HCT116 (cell line): Measurements from ENCODE around the gene TELO2. TPM values are rescaled to one million over a fixed set of nuclear protein-coding genes. Genes with fewer than 3 reads are reported as not detected.

Experiments
- ATAC-seq: fragments of 200-7000 bp; cut with Tn5 transposase; 2 replicates; pipeline ENCODE4 v1.9.1; 2020; ENCODE audit warnings: mild to moderate bottlenecking, moderate library complexity
- BruUV-seq: library from RNA; stranded (reverse); fragments of 400-500 nt; replicated peaks from 2 replicates; lab custom pipeline; 2021; lab: Mats Ljungman, UMichigan
- CTCF ChIA-PET: fragments of 300-600 bp; sonication (Branson Sonifier 250); formaldehyde crosslinking; loops from one replicate; lab custom pipeline; 2021; ENCODE audit warnings: antibody characterized with exemption; lab: Charles Lee
- POLR2A ChIA-PET: fragments of 300-600, 350-600 bp; sonication (Branson Sonifier 250); formaldehyde crosslinking; loops from one replicate; lab custom pipeline; 2021; ENCODE audit warnings: antibody characterized with exemption; lab: Charles Lee
- RAD21 ChIA-PET, 2 experiments: fragments of 300-600 bp; sonication (Branson Sonifier 250); formaldehyde crosslinking; loops; one replicate each; lab custom pipeline; 2023; ENCODE audit warnings: low total read pairs in 2 of 2; ENCODE audit not compliant: uncharacterized antibody in 2 of 2, unreplicated experiment in 2 of 2, low non-redundant PET in 1 of 2; lab: Charles Lee
- DNase-seq: peaks from one replicate; pipeline ENCODE4 v3.0.0-alpha.2; 2010; ENCODE audit warnings: low read depth, low spot score
- H2AFZ ChIP-seq: fragments of 200-600 bp; shearing (Covaris generic), sonication (generic); 2 replicates; pipeline ENCODE4 v1.6.1; 2017; ENCODE audit warnings: low read depth, mixed run types, mixed read lengths, antibody characterized with exemption, low read length; ENCODE audit not compliant: poor library complexity, severe bottlenecking
- H3K27ac ChIP-seq: 2 replicates; pipeline ENCODE4 v1.5.1; 2012; ENCODE audit warnings: low read depth, low read length
- H3K27me3 ChIP-seq: fragments of 200-600 bp; sonication (generic); 2 replicates; pipeline ENCODE4 v1.6.1; 2016; ENCODE audit warnings: mixed run types, low read length, mixed read lengths; ENCODE audit not compliant: insufficient read depth
- H3K36me3 ChIP-seq, 2 experiments: fragments of 200-500 bp in 1 of 2; fragments of 200-600 bp in 1 of 2; sonication (Bioruptor generic) in 1 of 2; sonication (generic) in 1 of 2; 2 replicates each; pipeline versions ENCODE4 v1.5.1 to v1.6.1; 2014 to 2016; ENCODE audit warnings: low read length in 2 of 2, inconsistent platforms in 1 of 2, mixed read lengths in 1 of 2, mixed run types in 1 of 2; ENCODE audit not compliant: insufficient read depth in 2 of 2, control insufficient read depth in 1 of 2
- H3K4me1 ChIP-seq, 2 experiments: fragments of 200-600 bp in 1 of 2; sonication (generic) in 1 of 2; 2 replicates each; pipeline versions ENCODE4 v1.5.1 to v1.6.1; 2012 to 2017; ENCODE audit warnings: low read length in 2 of 2, inconsistent platforms in 1 of 2, mild to moderate bottlenecking in 1 of 2, mixed read lengths in 1 of 2, mixed run types in 1 of 2, moderate library complexity in 1 of 2; ENCODE audit not compliant: insufficient read depth in 2 of 2, control insufficient read depth in 1 of 2
- H3K4me2 ChIP-seq: fragments of 200-600 bp; sonication (generic); 2 replicates; pipeline ENCODE4 v1.6.1; 2017; ENCODE audit warnings: mixed run types, low read length, mixed read lengths
- H3K4me3 ChIP-seq, 2 experiments: fragments of 200-600 bp in 1 of 2; sonication (generic) in 1 of 2; replicated peaks in 1 of 2; 2 replicates each; pipeline ENCODE4 v1.5.1; 2011 to 2016; ENCODE audit warnings: low read length in 2 of 2, control low read depth in 1 of 2, low read depth in 1 of 2, mild to moderate bottlenecking in 1 of 2, mixed read lengths in 1 of 2, mixed run types in 1 of 2
- H3K79me2 ChIP-seq: fragments of 200-600 bp; sonication (generic); 2 replicates; pipeline ENCODE4 v1.6.1; 2017; ENCODE audit warnings: mild to moderate bottlenecking, mixed run types, low read length, moderate library complexity, mixed read lengths; ENCODE audit not compliant: insufficient read depth
- H3K9ac ChIP-seq: fragments of 200-600 bp; sonication (generic); 2 replicates; pipeline ENCODE4 v1.6.1; 2016; ENCODE audit warnings: low read length, mixed read lengths
- H3K9me2 ChIP-seq: fragments of 200-600 bp; sonication (generic), shearing (Covaris generic); 2 replicates; pipeline ENCODE4 v1.6.1; 2017; ENCODE audit warnings: mixed run types, mild to moderate bottlenecking, moderate library complexity; ENCODE audit not compliant: insufficient read depth
- H3K9me3 ChIP-seq, 2 experiments: fragments of 200-500 bp in 1 of 2; fragments of 200-600 bp in 1 of 2; sonication (Bioruptor generic) in 1 of 2; sonication (generic) in 1 of 2; 2 replicates each; pipeline ENCODE4 v1.6.1; 2014 to 2017; ENCODE audit warnings: low read length in 2 of 2, mixed read lengths in 2 of 2, inconsistent platforms in 1 of 2, low read depth in 1 of 2, mild to moderate bottlenecking in 1 of 2, mixed run types in 1 of 2, moderate library complexity in 1 of 2; ENCODE audit not compliant: control insufficient read depth in 1 of 2, insufficient read depth in 1 of 2
- H4K20me1 ChIP-seq: fragments of 200-600 bp; sonication (generic), shearing (Covaris generic); 2 replicates; pipeline ENCODE4 v1.6.1; 2017; ENCODE audit warnings: mixed run types, mild to moderate bottlenecking, moderate library complexity; ENCODE audit not compliant: insufficient read depth
- ATF3 ChIP-seq: IDR thresholded peaks from 2 replicates; pipeline ENCODE4 v1.6.1; 2012
- CBX3 ChIP-seq: IDR thresholded peaks from 2 replicates; pipeline ENCODE4 v1.6.1; 2012; ENCODE audit warnings: low read depth
- CTCF ChIP-seq, 3 experiments: fragments of 200-600 bp in 1 of 3; sonication (generic) in 1 of 3; IDR thresholded peaks in 2 of 3; conservative IDR thresholded peaks in 1 of 3; 2 replicates each; pipeline ENCODE4 v1.5.1; 2012 to 2017; ENCODE audit warnings: low read depth in 2 of 3, low read length in 2 of 3, antibody characterized with exemption in 1 of 3, borderline replicate concordance in 1 of 3, control low read depth in 1 of 3, mild to moderate bottlenecking in 1 of 3, mixed read lengths in 1 of 3, mixed run types in 1 of 3, moderate library complexity in 1 of 3; ENCODE audit not compliant: insufficient read depth in 1 of 3
- ELF1 ChIP-seq: IDR thresholded peaks from 2 replicates; pipeline ENCODE4 v1.6.1; 2012; ENCODE audit warnings: low read depth, borderline replicate concordance
- EZH2 ChIP-seq: fragments of 200-600 bp; sonication (generic); IDR thresholded peaks from 2 replicates; pipeline ENCODE4 v1.6.1; 2017; ENCODE audit warnings: antibody characterized with exemption, mixed run types
- EZH2phosphoT487 ChIP-seq: fragments of 200-600 bp; IDR thresholded peaks from 2 replicates; pipeline ENCODE4 v1.6.1; 2018; ENCODE audit warnings: antibody characterized with exemption, borderline replicate concordance
- FOSL1 ChIP-seq: IDR thresholded peaks from 2 replicates; pipeline ENCODE4 v1.6.1; 2012; ENCODE audit warnings: low read depth
- JUND ChIP-seq: IDR thresholded peaks from 2 replicates; pipeline ENCODE4 v1.6.1; 2012
- MAX ChIP-seq: IDR thresholded peaks from 2 replicates; pipeline ENCODE4 v1.6.1; 2012
- POLR2AphosphoS5 ChIP-seq: IDR thresholded peaks from 2 replicates; pipeline ENCODE4 v1.6.1; 2011; ENCODE audit warnings: mild to moderate bottlenecking, low read depth, low read length, moderate library complexity
- RAD21 ChIP-seq: IDR thresholded peaks from 2 replicates; pipeline ENCODE4 v1.6.1; 2012; ENCODE audit warnings: low read depth, mild to moderate bottlenecking
- REST ChIP-seq: IDR thresholded peaks from 2 replicates; pipeline ENCODE4 v1.6.1; 2012; ENCODE audit warnings: low read depth
- SIN3A ChIP-seq: IDR thresholded peaks from 2 replicates; pipeline ENCODE4 v1.6.1; 2012; ENCODE audit warnings: low read depth
- SP1 ChIP-seq: IDR thresholded peaks from 2 replicates; pipeline ENCODE4 v1.6.1; 2012; ENCODE audit warnings: low read depth
- SRF ChIP-seq: IDR thresholded peaks from 2 replicates; pipeline ENCODE4 v1.6.1; 2012; ENCODE audit warnings: low read depth
- TCF7L2 ChIP-seq: IDR thresholded peaks from 2 replicates; pipeline ENCODE4 v1.7.0; 2011; ENCODE audit warnings: borderline replicate concordance, inconsistent platforms; ENCODE audit not compliant: insufficient read depth, insufficient read length; ENCODE audit errors: extremely low read depth
- ZBTB33 ChIP-seq: IDR thresholded peaks from 2 replicates; pipeline ENCODE4 v1.6.1; 2011; ENCODE audit warnings: mild to moderate bottlenecking, low read length, moderate library complexity; ENCODE audit not compliant: insufficient replicate concordance; ENCODE audit errors: extremely low read depth
- ZFX ChIP-seq: fragments of 450-650 bp; IDR thresholded peaks from 2 replicates; pipeline ENCODE4 v1.6.1; 2017
- ZNF274 ChIP-seq: fragments of 200-500 bp; sonication (Bioruptor generic); IDR thresholded peaks from 2 replicates; pipeline ENCODE4 v1.6.1; 2014; ENCODE audit warnings: mild to moderate bottlenecking, low read depth, low read length, inconsistent platforms
- intact Hi-C: fragments of 100-400 bp; cut with micrococcal nuclease; formaldehyde crosslinking; loops from 2 replicates; pipeline ENCODE4 v1.10.0; 2022
- total RNA-seq: library from RNA; stranded (reverse); gene quantifications from one replicate; pipeline ENCODE4 v1.2.1, GENCODE V29; 2021; ENCODE audit not compliant: unreplicated experiment

TELO2 gene
- total RNA-seq, 1 experiment from 2014 or later, result 74.3 TPM

GRCh38 chr16:1551166-1551565 lies 58.0 kb downstream of the TELO2 start:
- Histone ChIP-seq H4K20me1 (no peaks in the 10 kb centered on the region), H3K9me2 (no peaks in the 10 kb centered on the region), H3K27ac (no peak overlapping the region), H3K9me3 (no peaks in the 10 kb centered on the region), H3K4me1 (no peaks in the 10 kb centered on the region), H3K79me2 (no peaks in the 10 kb centered on the region), H3K36me3 (no peaks in the 10 kb centered on the region; a peak in 1 of 4 replicates), H3K4me3 (no peak overlapping the region), H3K9ac (no peak overlapping the region), H3K4me2 (no peak overlapping the region), H2AFZ (no peak overlapping the region), H3K27me3 (no peaks in the 10 kb centered on the region)
- TF ChIP-seq CBX3, result no peak
- TF ChIP-seq RAD21, result no peak
- no peak for TF ChIP-seq SIN3A
- no peak for TF ChIP-seq ZBTB33
- no peak for TF ChIP-seq ZNF274
- TF ChIP-seq ATF3, result no peak
- no peak for TF ChIP-seq SRF
- TF ChIP-seq EZH2phosphoT487, result no peak
- TF ChIP-seq CTCF (IDR thresholded peaks at IDR 0.05 in 2 of 3, conservative IDR thresholded peaks at IDR 0.05 in 1 of 3; ENCODE audit: borderline replicate concordance in 1 of 3, insufficient read depth in 1 of 3, low read depth in 2 of 3, low read length in 2 of 3), result no peak
- no peak for TF ChIP-seq SP1
- no peak for TF ChIP-seq TCF7L2
- no peak for TF ChIP-seq POLR2AphosphoS5
- TF ChIP-seq ELF1, result no peak
- TF ChIP-seq REST, result no peak
- no peak for TF ChIP-seq ZFX
- no peak for TF ChIP-seq MAX
- no peak for TF ChIP-seq FOSL1
- TF ChIP-seq JUND, result no peak
- TF ChIP-seq EZH2, result no peak
- BruUV-seq, result no TSS peak
- CTCF ChIA-PET, result no interaction called here
- ATAC-seq, result no peak
- POLR2A ChIA-PET, result no interaction called here
- no peak for DNase-seq
- RAD21 ChIA-PET, result no interaction called here
- intact Hi-C loops, result no loop called here
